GM12875 (cell line): ENCODE data around the gene HSPG2.
"Not testable (repeated sequence)": the region's sequence is repeated elsewhere in the genome, so short reads cannot be mapped to it uniquely, and the experiment has no call there.

Experiments
- H3K4me3 ChIP-seq: one replicate; pipeline ENCODE4 v1.5.1; 2011; ENCODE audit warnings: low read depth, low read length, control low read depth
- TF ChIP-seq, protein P1 (sequence below): IDR thresholded peaks from 2 replicates; pipeline ENCODE4 v1.5.1; 2011; ENCODE audit warnings: low read depth, mild to moderate bottlenecking, control low read depth, inconsistent platforms, low read length, moderate library complexity, borderline replicate concordance; ENCODE audit not compliant: insufficient read depth

HSPG2 gene

DNA sequence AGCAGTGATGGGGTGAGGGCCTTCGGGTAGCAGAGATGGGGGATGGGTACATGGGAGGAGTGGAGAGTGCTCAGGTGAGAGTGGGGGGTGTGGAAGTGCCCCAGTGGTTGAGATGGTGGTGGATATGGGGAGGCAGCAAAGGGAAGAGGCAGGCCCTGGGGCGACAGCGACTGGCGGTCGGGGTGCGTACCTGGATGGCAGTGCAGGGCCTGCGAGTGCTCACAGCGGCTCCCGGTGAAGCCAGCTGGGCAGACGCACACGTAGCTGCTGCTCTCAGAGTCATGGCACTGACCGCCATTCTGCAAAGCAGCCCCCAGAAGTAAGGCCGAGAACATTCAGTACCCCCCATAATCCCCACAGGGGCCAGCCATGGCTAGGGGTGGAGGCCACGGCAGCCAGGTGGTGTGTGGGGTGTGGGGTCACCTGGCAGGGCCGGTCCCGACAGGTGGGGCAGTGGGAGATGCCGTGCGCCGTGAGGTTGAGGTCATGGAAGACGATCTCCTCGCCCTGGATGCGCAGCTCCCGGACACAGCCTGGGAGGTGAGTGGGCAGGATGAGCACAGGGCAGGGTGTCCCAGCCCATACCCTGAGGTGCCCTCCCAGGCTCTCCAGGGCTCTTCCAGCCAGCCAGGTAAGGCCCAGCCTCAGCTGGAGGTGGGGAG, 106.2 kb downstream of the HSPG2 start:
- TF ChIP-seq, protein P1, sequence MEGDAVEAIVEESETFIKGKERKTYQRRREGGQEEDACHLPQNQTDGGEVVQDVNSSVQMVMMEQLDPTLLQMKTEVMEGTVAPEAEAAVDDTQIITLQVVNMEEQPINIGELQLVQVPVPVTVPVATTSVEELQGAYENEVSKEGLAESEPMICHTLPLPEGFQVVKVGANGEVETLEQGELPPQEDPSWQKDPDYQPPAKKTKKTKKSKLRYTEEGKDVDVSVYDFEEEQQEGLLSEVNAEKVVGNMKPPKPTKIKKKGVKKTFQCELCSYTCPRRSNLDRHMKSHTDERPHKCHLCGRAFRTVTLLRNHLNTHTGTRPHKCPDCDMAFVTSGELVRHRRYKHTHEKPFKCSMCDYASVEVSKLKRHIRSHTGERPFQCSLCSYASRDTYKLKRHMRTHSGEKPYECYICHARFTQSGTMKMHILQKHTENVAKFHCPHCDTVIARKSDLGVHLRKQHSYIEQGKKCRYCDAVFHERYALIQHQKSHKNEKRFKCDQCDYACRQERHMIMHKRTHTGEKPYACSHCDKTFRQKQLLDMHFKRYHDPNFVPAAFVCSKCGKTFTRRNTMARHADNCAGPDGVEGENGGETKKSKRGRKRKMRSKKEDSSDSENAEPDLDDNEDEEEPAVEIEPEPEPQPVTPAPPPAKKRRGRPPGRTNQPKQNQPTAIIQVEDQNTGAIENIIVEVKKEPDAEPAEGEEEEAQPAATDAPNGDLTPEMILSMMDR, result no peak
- no peak overlapping the region for H3K4me3 ChIP-seq

- no peak overlapping the region for H3K4me3 ChIP-seq
- TF ChIP-seq, protein P1, result no peak
These were observed 107.8 kb downstream of the HSPG2 start for GRCh38 chr1:21829294-21829693.

DNA sequence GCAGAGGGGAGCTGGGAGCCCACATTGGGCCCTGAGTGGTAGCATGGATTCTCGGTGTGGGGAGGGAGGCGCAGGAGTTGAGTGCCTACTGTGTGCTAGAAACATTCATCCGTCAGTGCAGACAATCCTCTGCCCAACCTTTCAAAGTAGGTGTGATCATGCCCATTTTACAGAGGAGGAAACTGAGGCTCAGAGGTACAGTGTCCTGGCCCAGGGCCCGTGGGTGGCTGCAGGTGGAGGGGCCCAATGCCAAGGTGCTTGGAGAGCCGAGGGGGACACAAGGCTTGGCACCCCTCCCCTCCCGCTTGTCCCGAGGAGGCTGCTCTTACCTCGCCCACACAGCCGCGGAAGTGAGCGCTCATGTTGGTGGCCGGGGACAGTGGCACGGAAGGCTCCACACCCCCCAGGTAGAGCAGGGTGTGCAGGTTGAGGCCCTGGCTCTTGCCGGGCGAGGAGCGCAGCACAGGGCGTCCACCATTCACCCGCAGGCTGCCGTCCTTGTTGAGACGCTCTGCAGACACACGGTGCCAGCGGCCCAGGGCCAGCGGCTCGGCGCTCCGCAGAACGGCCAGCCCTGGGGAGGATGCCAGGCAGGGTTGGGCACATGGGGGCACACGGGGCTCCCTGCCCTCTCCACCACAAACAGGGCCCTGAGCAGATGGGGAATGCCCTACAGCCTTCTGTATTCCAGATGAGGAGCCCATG, 108.5 kb downstream of the HSPG2 start:
- no peak overlapping the region for H3K4me3 ChIP-seq
- TF ChIP-seq, protein P1, result no peak

GRCh38 chr1:21828075-21828474, 109.0 kb downstream of the HSPG2 start:
- H3K4me3 ChIP-seq, result no peak overlapping the region
- TF ChIP-seq, protein P1, result no peak

DNA sequence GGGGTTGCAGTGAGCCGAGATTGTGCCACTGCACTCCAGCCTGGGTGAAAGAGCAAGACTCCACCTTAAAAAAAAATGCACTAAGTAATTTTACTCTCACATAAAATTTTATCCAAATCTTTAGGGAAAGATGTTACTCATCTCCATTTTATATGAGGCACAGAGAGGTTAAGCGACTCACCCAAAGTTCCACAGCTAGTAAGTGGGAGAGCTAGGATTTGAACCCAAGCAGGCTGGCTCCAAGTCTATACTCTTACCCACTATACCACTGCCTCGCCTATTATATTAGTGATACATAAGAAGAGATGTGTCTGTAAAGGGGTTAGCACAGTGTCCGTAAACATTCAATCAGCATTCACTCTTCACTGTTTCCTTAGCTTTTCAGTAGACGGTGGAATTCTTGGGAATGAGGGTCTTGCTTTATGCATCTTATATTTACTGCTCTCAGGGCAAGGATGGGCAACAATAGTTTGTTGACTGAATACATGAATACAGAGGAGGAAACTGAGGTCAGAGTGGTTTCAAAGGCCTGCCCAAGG, 109.9 kb downstream of the HSPG2 start:
- no peak overlapping the region for H3K4me3 ChIP-seq
- TF ChIP-seq, protein P1, result no peak

DNA sequence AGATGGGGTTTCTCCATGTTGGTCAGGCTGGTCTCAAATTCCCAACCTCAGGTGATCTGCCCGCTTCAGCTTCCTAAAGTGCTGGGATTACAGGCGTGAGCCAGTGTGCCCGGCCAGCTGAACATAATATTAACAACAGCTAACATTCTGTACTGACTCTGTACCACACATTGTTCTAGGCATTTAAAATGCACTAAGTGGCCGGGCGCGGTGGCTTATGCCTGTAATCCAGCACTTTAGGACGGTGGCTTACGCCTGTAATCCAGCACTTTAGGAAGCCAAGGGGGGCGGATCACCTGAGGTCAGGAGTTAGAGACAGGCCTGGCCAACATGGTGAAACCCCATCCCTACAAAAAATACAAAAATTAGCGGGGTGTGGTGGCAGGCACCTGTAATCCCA, 110.4 kb downstream of the HSPG2 start:
- not testable (repeated sequence) for H3K4me3 ChIP-seq

- no peak overlapping the region for H3K4me3 ChIP-seq
- TF ChIP-seq, protein P1, result no peak
These were observed 111.7 kb downstream of the HSPG2 start for GRCh38 chr1:21825393-21825792.
